Measurements from ENCODE around the gene KRTAP4-6.
"Not testable (repeated sequence)": the region's sequence is repeated elsewhere in the genome, so short reads cannot be mapped to it uniquely, and the experiment has no call there.

Gene KRTAP4-6

GRCh38 chr17:41145261-41145660 is 4.9 kb upstream of the KRTAP4-6 start:
- DNase-seq = no peak

- DNase-seq = no peak
Measured at GRCh38 chr17:41144846-41145245, 4.5 kb upstream of the KRTAP4-6 start.

GRCh38 chr17:41141361-41141760 is 1.0 kb upstream of the KRTAP4-6 start:
- no peak for DNase-seq

GRCh38 chr17:41139865-41140264 is 479 bp downstream of the KRTAP4-6 start:
- not testable (repeated sequence) for DNase-seq

- no peak for DNase-seq
Measured at GRCh38 chr17:41133880-41134735, 6.2 kb downstream of the KRTAP4-6 start.

GRCh38 chr17:41131979-41132378 is 8.4 kb downstream of the KRTAP4-6 start:
- DNase-seq = no peak

GRCh38 chr17:41127371-41127770 is 13.0 kb downstream of the KRTAP4-6 start:
- no peak for DNase-seq

GRCh38 chr17:41126412-41126811 is 13.9 kb downstream of the KRTAP4-6 start:
- DNase-seq = no peak

GRCh38 chr17:41125064-41125463 is 15.3 kb downstream of the KRTAP4-6 start:
- DNase-seq = no peak

- DNase-seq = not testable (repeated sequence)
Measured at GRCh38 chr17:41123991-41124371, 16.4 kb downstream of the KRTAP4-6 start, which contains the start of gene KRTAP4-12. Gene KRTAP4-12 (minus strand): TSS chr17:41124182. CDS start chr17:41124122, 60 bp downstream.

- not testable (repeated sequence) for DNase-seq
Measured at GRCh38 chr17:41123292-41123990, 16.9 kb downstream of the KRTAP4-6 start.

- DNase-seq = no peak
Measured at GRCh38 chr17:41121742-41122141, 18.6 kb downstream of the KRTAP4-6 start.

GRCh38 chr17:41119696-41120690 is 20.4 kb downstream of the KRTAP4-6 start:
- not testable (repeated sequence) for DNase-seq

- DNase-seq = no peak
Measured at GRCh38 chr17:41118721-41119120, 21.6 kb downstream of the KRTAP4-6 start.

- DNase-seq = not testable (repeated sequence)
Measured at GRCh38 chr17:41117846-41118386, 22.4 kb downstream of the KRTAP4-6 start, which contains the start of gene KRTAP4-11. Gene KRTAP4-11 (minus strand): TSS chr17:41118373. CDS start chr17:41118315, 58 bp downstream.

GRCh38 chr17:41116297-41116696 is 24.0 kb downstream of the KRTAP4-6 start:
- no peak for DNase-seq

- no peak for DNase-seq
Measured at GRCh38 chr17:41111151-41111885, 29.0 kb downstream of the KRTAP4-6 start.

GRCh38 chr17:41108728-41109386 is 31.5 kb downstream of the KRTAP4-6 start:
- not testable (repeated sequence) for DNase-seq

GRCh38 chr17:41107941-41108450 is 32.3 kb downstream of the KRTAP4-6 start:
- DNase-seq = no peak

GRCh38 chr17:41105347-41105746 is 35.0 kb downstream of the KRTAP4-6 start, which contains the start of gene KRTAP4-9:
Gene KRTAP4-9 (plus strand): TSS chr17:41105389. CDS start chr17:41105389, 0 bp downstream.
- DNase-seq = not testable (repeated sequence)
